B cell (primary cell): Measurements from ENCODE around the gene POLD4. TPM values are rescaled to one million over a fixed set of nuclear protein-coding genes. Genes with fewer than 3 reads are reported as not detected.

Experiments
- ATAC-seq: fragments of 200-7000 bp; cut with Tn5 transposase; one replicate; pipeline ENCODE4 v1.10.0; 2021; ENCODE audit warnings: low read depth, mild to moderate bottlenecking, moderate number of reproducible peaks, moderate library complexity
- CTCF ChIA-PET: fragments of 350-600 bp; sonication (Branson Sonifier 250); formaldehyde crosslinking; loops from one replicate; lab custom pipeline; 2021; ENCODE audit warnings: antibody characterized with exemption, inconsistent platforms; lab: Charles Lee
- POLR2A ChIA-PET: fragments of 350-600 bp; sonication (Branson Sonifier 250); formaldehyde crosslinking; loops from one replicate; lab custom pipeline; 2021; ENCODE audit warnings: antibody characterized with exemption; lab: Charles Lee
- DNase-seq: peaks from one replicate; pipeline ENCODE4 v3.0.0; 2013
- H2AFZ ChIP-seq: 2 replicates; pipeline ENCODE4 v1.6.1; 2012; ENCODE audit warnings: mild to moderate bottlenecking, low read depth, low read length; ENCODE audit not compliant: insufficient read depth, poor library complexity, severe bottlenecking
- H3K27ac ChIP-seq, 2 donors: 1 replicate in 1 of 2; 2 replicates in 1 of 2; pipeline ENCODE4 v1.5.1; 2012 to 2013; ENCODE audit warnings: low read length in 2 of 2, mild to moderate bottlenecking in 2 of 2, moderate library complexity in 1 of 2
- H3K27me3 ChIP-seq, 4 experiments: fragments of 200-600 bp in 1 of 4; sonication (generic) in 1 of 4; replicated peaks in 1 of 4; 1 replicate in 2 of 4; 2 replicates in 2 of 4; pipeline versions ENCODE4 v1.6.1 to v1.7.0; 2013 to 2016; ENCODE audit warnings: low read length in 3 of 4, mild to moderate bottlenecking in 2 of 4, mixed read lengths in 1 of 4, moderate library complexity in 1 of 4; ENCODE audit not compliant: insufficient read depth in 4 of 4, control insufficient read depth in 3 of 4; ENCODE audit errors: control extremely low read depth in 1 of 4
- H3K36me3 ChIP-seq, 2 experiments: replicated peaks in 1 of 2; 1 replicate in 1 of 2; 2 replicates in 1 of 2; pipeline versions ENCODE4 v1.6.1 to v1.7.1; 2013; ENCODE audit warnings: low read length in 1 of 2; ENCODE audit not compliant: insufficient read depth in 2 of 2, control insufficient read depth in 1 of 2; ENCODE audit errors: control extremely low read depth in 1 of 2, extremely low read depth in 1 of 2
- H3K4me1 ChIP-seq, 2 donors: fragments of 200-600 bp in 1 of 2; sonication (generic) in 1 of 2; 1 replicate in 1 of 2; 2 replicates in 1 of 2; pipeline versions ENCODE4 v1.5.1 to v1.6.1; 2013 to 2017; ENCODE audit warnings: low read length in 2 of 2; ENCODE audit not compliant: control insufficient read depth in 2 of 2, insufficient read depth in 2 of 2
- H3K4me2 ChIP-seq: replicated peaks from 2 replicates; pipeline ENCODE3; 2012; ENCODE audit warnings: mild to moderate bottlenecking, low read depth, low read length; ENCODE audit not compliant: poor library complexity, severe bottlenecking
- H3K4me3 ChIP-seq, 5 experiments: fragments of 200-600 bp in 1 of 5; sonication (generic) in 1 of 5; 1 replicate in 3 of 5; 2 replicates in 2 of 5; pipeline versions ENCODE4 v1.5.1 to v1.7.0; 2011 to 2016; ENCODE audit warnings: low read length in 4 of 5, mild to moderate bottlenecking in 4 of 5, low read depth in 2 of 5, control low read depth in 1 of 5, moderate library complexity in 1 of 5; ENCODE audit not compliant: insufficient read depth in 1 of 5; ENCODE audit errors: control extremely low read depth in 1 of 5, extremely low read depth in 1 of 5
- H3K79me2 ChIP-seq: fragments of 200-600 bp; sonication (generic); one replicate; pipeline ENCODE4 v1.6.0; 2016; ENCODE audit warnings: low read length; ENCODE audit not compliant: control insufficient read depth, insufficient read depth
- H3K9ac ChIP-seq: fragments of 200-600 bp; sonication (generic); 2 replicates; pipeline ENCODE4 v1.6.1; 2017; ENCODE audit warnings: mild to moderate bottlenecking, low read length, moderate library complexity
- H3K9me3 ChIP-seq, 3 donors: one replicate each; pipeline versions ENCODE4 v1.6.1 to v1.7.1; 2013; ENCODE audit warnings: low read length in 2 of 3; ENCODE audit not compliant: control insufficient read depth in 2 of 3, insufficient read depth in 1 of 3; ENCODE audit errors: control extremely low read depth in 1 of 3
- H4K20me1 ChIP-seq: 2 replicates; pipeline ENCODE4 v1.6.0; 2012; ENCODE audit warnings: mild to moderate bottlenecking, low read length; ENCODE audit not compliant: insufficient read depth, control insufficient read depth, poor library complexity, severe bottlenecking
- H3K27ac Mint-ChIP-seq: one replicate; pipeline ENCODE4 v1.8.0; 2021; ENCODE audit warnings: mixed read lengths
- H3K27me3 Mint-ChIP-seq: one replicate; pipeline ENCODE4 v1.8.0; 2021; ENCODE audit warnings: mixed read lengths
- H3K4me1 Mint-ChIP-seq: one replicate; pipeline ENCODE4 v1.8.0; 2021; ENCODE audit warnings: mixed read lengths
- H3K4me3 Mint-ChIP-seq: one replicate; pipeline ENCODE4 v1.8.0; 2021; ENCODE audit warnings: mixed read lengths
- H3K9me3 Mint-ChIP-seq: one replicate; pipeline ENCODE4 v1.8.0; 2022; ENCODE audit warnings: mixed read lengths; ENCODE audit not compliant: insufficient read depth
- CTCF ChIP-seq: fragments of 200-600 bp; IDR thresholded peaks from one replicate; pipeline ENCODE4 v1.8.0; 2022; ENCODE audit warnings: antibody characterized with exemption, mild to moderate bottlenecking
- EZH2 ChIP-seq: IDR thresholded peaks from 2 replicates; pipeline ENCODE4 v1.6.1; 2012; ENCODE audit warnings: borderline replicate concordance, low read depth, mild to moderate bottlenecking, moderate library complexity, low read length; ENCODE audit not compliant: insufficient read depth, poor library complexity, severe bottlenecking
- WGBS: methylation state at CpG from one replicate; pipeline ENCODE4 v1.1.5; 2013; ENCODE audit warnings: missing lambda C conversion rate; ENCODE audit not compliant: insufficient coverage; 5-methylcytosine and 5-hydroxymethylcytosine counted together
- intact Hi-C: fragments of 100-400 bp; cut with micrococcal nuclease; formaldehyde crosslinking; loops from one replicate; pipeline ENCODE4 v1.10.0; 2022
- polyA plus RNA-seq: library from polyadenylated mRNA; depleted of rRNA; stranded (reverse); fragments of >200 nt; gene quantifications from 2 replicates; pipeline ENCODE4 v1.2.3, GENCODE V29; 2012
- total RNA-seq, 2 donors: library from RNA; stranded (reverse); fragments of 120-200 nt in 1 of 2; gene quantifications; 1 replicate in 1 of 2; 2 replicates in 1 of 2; pipeline versions ENCODE4 v1.2.3 to v1.2.4, GENCODE V29; 2013 to 2022

The POLD4 gene
- total and polyA plus RNA-seq, 2 donors (not counting 1 experiment from before 2014, with no cell fraction given), result 210 to 559 TPM

DNA sequence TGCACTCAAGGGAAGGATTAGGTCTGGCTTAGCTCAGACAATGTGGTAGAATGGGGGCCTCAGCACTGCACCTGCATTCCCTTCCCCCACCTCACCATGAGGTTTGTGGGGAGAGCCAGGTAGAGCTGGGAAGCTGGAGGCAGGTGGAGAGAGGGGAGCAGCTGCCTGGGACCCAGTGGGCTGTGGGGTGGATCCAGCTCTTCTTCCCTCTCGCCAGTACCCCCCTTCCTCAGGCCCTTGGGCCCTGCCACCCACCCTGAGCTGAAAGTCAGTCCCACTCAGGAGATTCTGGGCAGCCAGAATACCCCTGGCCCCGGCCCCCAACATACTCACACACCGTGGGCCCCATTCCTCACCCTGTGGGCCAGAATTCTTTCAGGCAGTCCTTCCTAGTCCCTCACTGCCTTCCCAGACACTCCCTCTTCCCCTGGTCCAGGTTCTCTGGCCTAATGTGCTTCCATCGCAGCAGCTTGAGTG, 3.1 kb upstream of the POLD4 start:
- 36% methylated on average over 3 of the region's 4 CpGs for WGBS
- Histone ChIP-seq H3K4me2 (peak overlapping the region; percentile 97), H2AFZ (peak overlapping the region; percentile 47), H3K4me1 (peaks cover 54 to 63% of the 10 kb centered on the region in 2 donors), H3K27me3 (no peaks in the 10 kb centered on the region), H3K9ac (peak overlapping the region; percentile 9), H4K20me1 (peaks cover 12% of the 10 kb centered on the region), H3K79me2 (peaks cover 64% of the 10 kb centered on the region), H3K36me3 (peaks cover 0 to 4% of the 10 kb centered on the region in 2 experiments), H3K4me3 (peak overlapping the region in 1 of 5 experiments; percentile 18), H3K9me3 (no peaks in the 10 kb centered on the region), H3K27ac (peak overlapping the region; percentile 94 to 96)
- H3K4me1 Mint-ChIP-seq, result peaks cover 73% of the 10 kb centered on the region
- peak overlapping the region; percentile 100 for H3K27ac Mint-ChIP-seq
- POLR2A ChIA-PET, result interaction anchor here (0.5 to 9.0 kb wide), 7 partner anchors 10 to 1938 kb away, joined by 3 to 323 read pairs (median 6); partner anchors contain the start of genes CLCF1 and RAD9A
- no peak for ATAC-seq
- H3K27me3 Mint-ChIP-seq, result no peaks in the 10 kb centered on the region
- intact Hi-C loops, result loop anchor here (10.0 kb wide), 1 partner anchor 448 kb away; no protein-coding TSS in a partner anchor
- H3K9me3 Mint-ChIP-seq, result no peaks in the 10 kb centered on the region
- DNase-seq, result no peak
- no peak for TF ChIP-seq CTCF
- TF ChIP-seq EZH2, result no peak
- peak overlapping the region; percentile 64 for H3K4me3 Mint-ChIP-seq
- CTCF ChIA-PET, result interaction anchor here (0.8 to 42.2 kb wide), 14 partner anchors 2 to 205 kb away, joined by 3 to 2379 read pairs (median 4); partner anchors contain the start of genes CDK2AP2, CLCF1, PITPNM1 and POLD4
